IMR-90 (cell line): ENCODE measurements around the gene OR8J3.

Experiments used
- POLR2A ChIP-seq: IDR thresholded peaks from 2 replicates; pipeline ENCODE4 v1.6.1; 2012; ENCODE audit warnings: mild to moderate bottlenecking, low read depth, low read length
- RAD21 ChIP-seq: IDR thresholded peaks from 2 replicates; pipeline ENCODE4 v1.6.1; 2012; ENCODE audit warnings: low read length, improper control_type of control experiment
- SMC3 ChIP-seq: fragments of 150-350 bp; IDR thresholded peaks from 2 replicates; pipeline ENCODE4 v1.6.1; 2016; ENCODE audit warnings: low read depth, mild to moderate bottlenecking, antibody characterized with exemption, low read length, moderate library complexity
- TF ChIP-seq, protein P1 (sequence below): fragments of 150-350 bp; IDR thresholded peaks from 2 replicates; pipeline ENCODE4 v1.6.1; 2017; ENCODE audit warnings: mild to moderate bottlenecking, antibody characterized with exemption, low read length, low read depth
- TF ChIP-seq, protein P2 (sequence below): conservative IDR thresholded peaks from 2 replicates; pipeline ENCODE4 v1.5.1; 2012; ENCODE audit warnings: mild to moderate bottlenecking, low read depth, low read length, improper control_type of control experiment

DNA sequence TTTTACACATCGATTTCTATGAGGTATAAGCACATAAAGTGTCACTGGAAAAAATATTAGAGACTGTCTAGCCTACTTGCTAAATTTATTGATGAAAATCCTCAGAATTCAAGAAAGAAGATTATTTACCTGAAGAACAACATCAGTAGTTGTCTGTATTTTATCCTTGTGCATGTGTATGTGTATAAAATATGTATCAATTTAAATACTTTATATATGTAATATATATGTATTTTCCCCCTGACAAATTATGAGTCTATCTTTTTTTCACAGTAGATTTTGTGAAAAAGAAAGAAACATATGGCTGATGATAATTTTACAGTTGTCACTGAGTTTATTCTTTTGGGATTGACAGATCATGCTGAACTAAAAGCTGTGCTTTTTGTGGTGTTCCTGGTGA is 36.3 kb upstream of the OR8J3 start, which contains the start of gene OR5J2:
- TF ChIP-seq, protein P1, sequence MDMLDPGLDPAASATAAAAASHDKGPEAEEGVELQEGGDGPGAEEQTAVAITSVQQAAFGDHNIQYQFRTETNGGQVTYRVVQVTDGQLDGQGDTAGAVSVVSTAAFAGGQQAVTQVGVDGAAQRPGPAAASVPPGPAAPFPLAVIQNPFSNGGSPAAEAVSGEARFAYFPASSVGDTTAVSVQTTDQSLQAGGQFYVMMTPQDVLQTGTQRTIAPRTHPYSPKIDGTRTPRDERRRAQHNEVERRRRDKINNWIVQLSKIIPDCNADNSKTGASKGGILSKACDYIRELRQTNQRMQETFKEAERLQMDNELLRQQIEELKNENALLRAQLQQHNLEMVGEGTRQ: no peak
- TF ChIP-seq POLR2A (no peak), RAD21 (no peak), SMC3 (no peak)
- TF ChIP-seq, protein P2, sequence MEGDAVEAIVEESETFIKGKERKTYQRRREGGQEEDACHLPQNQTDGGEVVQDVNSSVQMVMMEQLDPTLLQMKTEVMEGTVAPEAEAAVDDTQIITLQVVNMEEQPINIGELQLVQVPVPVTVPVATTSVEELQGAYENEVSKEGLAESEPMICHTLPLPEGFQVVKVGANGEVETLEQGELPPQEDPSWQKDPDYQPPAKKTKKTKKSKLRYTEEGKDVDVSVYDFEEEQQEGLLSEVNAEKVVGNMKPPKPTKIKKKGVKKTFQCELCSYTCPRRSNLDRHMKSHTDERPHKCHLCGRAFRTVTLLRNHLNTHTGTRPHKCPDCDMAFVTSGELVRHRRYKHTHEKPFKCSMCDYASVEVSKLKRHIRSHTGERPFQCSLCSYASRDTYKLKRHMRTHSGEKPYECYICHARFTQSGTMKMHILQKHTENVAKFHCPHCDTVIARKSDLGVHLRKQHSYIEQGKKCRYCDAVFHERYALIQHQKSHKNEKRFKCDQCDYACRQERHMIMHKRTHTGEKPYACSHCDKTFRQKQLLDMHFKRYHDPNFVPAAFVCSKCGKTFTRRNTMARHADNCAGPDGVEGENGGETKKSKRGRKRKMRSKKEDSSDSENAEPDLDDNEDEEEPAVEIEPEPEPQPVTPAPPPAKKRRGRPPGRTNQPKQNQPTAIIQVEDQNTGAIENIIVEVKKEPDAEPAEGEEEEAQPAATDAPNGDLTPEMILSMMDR: no peak
